GM18526 (cell line): ENCODE measurements around the gene COL18A1.

Source experiments
- POLR2A ChIP-seq: IDR thresholded peaks from 3 replicates; pipeline ENCODE4 v1.6.1; 2011; ENCODE audit not compliant: insufficient read length; ENCODE audit errors: extremely low read depth

The COL18A1 gene

GRCh38 chr21:45403825-45404729 lies 888 bp upstream of the COL18A1 start:
- no peak for TF ChIP-seq POLR2A

GRCh38 chr21:45405271-45405818 lies 380 bp downstream of the COL18A1 start:
- no peak for TF ChIP-seq POLR2A

GRCh38 chr21:45405819-45406762 lies 1.1 kb downstream of the COL18A1 start:
- no peak for TF ChIP-seq POLR2A

- no peak for TF ChIP-seq POLR2A
Observed at GRCh38 chr21:45406801-45407628, 2.0 kb downstream of the COL18A1 start.

GRCh38 chr21:45407629-45408247 lies 2.8 kb downstream of the COL18A1 start:
- no peak for TF ChIP-seq POLR2A

GRCh38 chr21:45408271-45408791 lies 3.4 kb downstream of the COL18A1 start:
- TF ChIP-seq POLR2A: no peak

- no peak for TF ChIP-seq POLR2A
Observed at GRCh38 chr21:45408801-45409261, 3.9 kb downstream of the COL18A1 start.

GRCh38 chr21:45409466-45410150 lies 4.6 kb downstream of the COL18A1 start:
- TF ChIP-seq POLR2A: no peak

- no peak for TF ChIP-seq POLR2A
Observed at GRCh38 chr21:45410151-45410864, 5.3 kb downstream of the COL18A1 start.

- TF ChIP-seq POLR2A: no peak
Observed at GRCh38 chr21:45410865-45411809, 6.2 kb downstream of the COL18A1 start.

- TF ChIP-seq POLR2A: no peak
Observed at GRCh38 chr21:45411810-45412206, 6.8 kb downstream of the COL18A1 start.

GRCh38 chr21:45412491-45412890 lies 7.5 kb downstream of the COL18A1 start:
- TF ChIP-seq POLR2A: no peak
